ENCODE data around the gene GRIK4. TPM values are rescaled to one million over a fixed set of nuclear protein-coding genes. Genes with fewer than 3 reads are reported as not detected.
"Not testable (repeated sequence)": the region's sequence is repeated elsewhere in the genome, so short reads cannot be mapped to it uniquely, and the experiment has no call there.

The GRIK4 gene
- polyA plus RNA-seq, 3 donors, result under 0.01 to 0.15 (median 0.01) TPM

- no peak overlapping the region for H3K27ac ChIP-seq (ENCODE audit: low read depth, low read length)
- 78 to 88% (median 86%) methylated on average over 4 of the region's 4 CpGs for WGBS, 3 donors
These were observed 212.2 kb downstream of the GRIK4 start for GRCh38 chr11:120723751-120724150.

GRCh38 chr11:120727752-120728151, 216.2 kb downstream of the GRIK4 start:
- no peak overlapping the region for H3K27ac ChIP-seq (ENCODE audit: low read depth, low read length)

GRCh38 chr11:120735035-120735434, 223.5 kb downstream of the GRIK4 start:
- H3K27ac ChIP-seq (ENCODE audit: low read depth, low read length), result no peak overlapping the region
- WGBS, 3 donors, result 49 to 75% (median 55%) methylated on average over 4 of the region's 4 CpGs

GRCh38 chr11:120738516-120739046, 227.0 kb downstream of the GRIK4 start:
- H3K27ac ChIP-seq (ENCODE audit: low read depth, low read length), result no peak overlapping the region
- 72 to 80% (median 80%) methylated on average over 10 of the region's 10 CpGs for WGBS, 3 donors

GRCh38 chr11:120739780-120740179, 228.2 kb downstream of the GRIK4 start:
- no peak overlapping the region for H3K27ac ChIP-seq (ENCODE audit: low read depth, low read length)
- 55 to 72% (median 65%) methylated on average over 3 of the region's 3 CpGs for WGBS, 3 donors

- no peak overlapping the region for H3K27ac ChIP-seq (ENCODE audit: low read depth, low read length)
- WGBS, 3 donors, result 74 to 84% (median 83%) methylated on average over 3 of the region's 3 CpGs
These were observed 228.8 kb downstream of the GRIK4 start for GRCh38 chr11:120740380-120740779.

- WGBS, 3 donors, result 74 to 80% (median 79%) methylated on average over 14 of the region's 14 CpGs
- no peak overlapping the region for H3K27ac ChIP-seq (ENCODE audit: low read depth, low read length)
These were observed 232.8 kb downstream of the GRIK4 start for GRCh38 chr11:120744016-120744994.

GRCh38 chr11:120746376-120746775, 234.8 kb downstream of the GRIK4 start:
- 41 to 65% (median 63%) methylated on average over 3 of the region's 3 CpGs for WGBS, 3 donors
- no peak overlapping the region for H3K27ac ChIP-seq (ENCODE audit: low read depth, low read length)

- H3K27ac ChIP-seq (ENCODE audit: low read depth, low read length), result no peak overlapping the region
- WGBS, 3 donors, result 55 to 58% (median 57%) methylated on average over 12 of the region's 12 CpGs
These were observed 235.5 kb downstream of the GRIK4 start for GRCh38 chr11:120746836-120747609.

- no peak overlapping the region for H3K27ac ChIP-seq (ENCODE audit: low read depth, low read length)
- 47 to 58% (median 50%) methylated on average over 12 of the region's 12 CpGs for WGBS, 3 donors
These were observed 236.6 kb downstream of the GRIK4 start for GRCh38 chr11:120747850-120748814.

- WGBS, 3 donors, result 61 to 84% (median 81%) methylated on average over 4 of the region's 4 CpGs
- H3K27ac ChIP-seq (ENCODE audit: low read depth, low read length), result no peak overlapping the region
These were observed 237.8 kb downstream of the GRIK4 start for GRCh38 chr11:120749395-120749794.

- H3K27ac ChIP-seq (ENCODE audit: low read depth, low read length), result no peak overlapping the region
- 61 to 76% (median 68%) methylated on average over 12 of the region's 12 CpGs for WGBS, 3 donors
These were observed 239.3 kb downstream of the GRIK4 start for GRCh38 chr11:120750647-120751549.

- 47 to 56% (median 47%) methylated on average over 9 of the region's 9 CpGs for WGBS, 3 donors
- H3K27ac ChIP-seq (ENCODE audit: low read depth, low read length), result no peak overlapping the region
These were observed 240.0 kb downstream of the GRIK4 start for GRCh38 chr11:120751550-120751949.

GRCh38 chr11:120752668-120753067, 241.1 kb downstream of the GRIK4 start:
- no peak overlapping the region for H3K27ac ChIP-seq (ENCODE audit: low read depth, low read length)
- WGBS, 3 donors, result 71 to 92% (median 90%) methylated on average over 7 of the region's 7 CpGs

- H3K27ac ChIP-seq (ENCODE audit: low read depth, low read length), result no peak overlapping the region
- WGBS, 3 donors, result 63 to 77% (median 70%) methylated on average over 3 of the region's 3 CpGs
These were observed 245.4 kb downstream of the GRIK4 start for GRCh38 chr11:120756931-120757330.

- WGBS, 3 donors, result 53 to 58% (median 58%) methylated on average over 2 of the region's 2 CpGs
- no peak overlapping the region for H3K27ac ChIP-seq (ENCODE audit: low read depth, low read length)
These were observed 247.5 kb downstream of the GRIK4 start for GRCh38 chr11:120759046-120759445.

GRCh38 chr11:120765710-120766109, 254.2 kb downstream of the GRIK4 start:
- WGBS, 3 donors, result 53 to 86% (median 85%) methylated on average over 2 of the region's 2 CpGs
- H3K27ac ChIP-seq (ENCODE audit: low read depth, low read length), result not testable (repeated sequence)
